SK-N-MC (cell line): ENCODE data around the gene GFOD1.

Experiments used
- DNase-seq: peaks from one replicate; pipeline ENCODE4 v3.0.0-alpha.2; 2011; ENCODE audit warnings: low read depth, low spot score
- H3K27ac ChIP-seq: fragments of 200-600 bp; sonication (generic); 2 replicates; pipeline ENCODE4 v1.5.1; 2016; ENCODE audit warnings: mixed run types
- H3K36me3 ChIP-seq: fragments of 200-600 bp; sonication (generic); 2 replicates; pipeline ENCODE4 v1.6.1; 2017; ENCODE audit warnings: antibody characterized with exemption, low read length, mixed read lengths; ENCODE audit not compliant: insufficient read depth
- H3K4me3 ChIP-seq: fragments of 200-600 bp; sonication (generic); 2 replicates; pipeline ENCODE4 v1.5.1; 2016
- H3K9ac ChIP-seq: fragments of 200-600 bp; sonication (generic); 2 replicates; pipeline ENCODE4 v1.8.0; 2017; ENCODE audit warnings: mixed run types, mixed read lengths; ENCODE audit not compliant: insufficient read length
- H3K9me3 ChIP-seq: fragments of 200-600 bp; sonication (generic); 2 replicates; pipeline ENCODE4 v1.6.1; 2017; ENCODE audit warnings: low read depth, mild to moderate bottlenecking, antibody characterized with exemption, low read length, moderate library complexity, mixed read lengths
- EZH2 ChIP-seq: fragments of 200-600 bp; sonication (generic); IDR thresholded peaks from one replicate; pipeline ENCODE4 v1.6.1; 2017; ENCODE audit warnings: antibody characterized with exemption
- FOXP2 ChIP-seq: optimal IDR thresholded peaks from 2 replicates; pipeline ENCODE3; 2011; ENCODE audit warnings: mild to moderate bottlenecking, moderate library complexity; ENCODE audit not compliant: insufficient read depth; ENCODE audit errors: extremely low read length, control extremely low read depth
- POLR2AphosphoS5 ChIP-seq: IDR thresholded peaks from 2 replicates; pipeline ENCODE4 v1.6.1; 2012; ENCODE audit warnings: mild to moderate bottlenecking, low read depth, low read length, borderline replicate concordance

Gene GFOD1

GRCh38 chr6:13405961-13406477 lies 81.4 kb downstream of the GFOD1 start:
- no peak for DNase-seq
- Histone ChIP-seq H3K9me3 (no peaks in the 10 kb centered on the region), H3K27ac (no peak overlapping the region), H3K4me3 (no peak overlapping the region), H3K36me3 (no peaks in the 10 kb centered on the region), H3K9ac (no peak overlapping the region)
- no peak for TF ChIP-seq EZH2
- no peak for TF ChIP-seq POLR2AphosphoS5
- no peak for TF ChIP-seq FOXP2

DNA sequence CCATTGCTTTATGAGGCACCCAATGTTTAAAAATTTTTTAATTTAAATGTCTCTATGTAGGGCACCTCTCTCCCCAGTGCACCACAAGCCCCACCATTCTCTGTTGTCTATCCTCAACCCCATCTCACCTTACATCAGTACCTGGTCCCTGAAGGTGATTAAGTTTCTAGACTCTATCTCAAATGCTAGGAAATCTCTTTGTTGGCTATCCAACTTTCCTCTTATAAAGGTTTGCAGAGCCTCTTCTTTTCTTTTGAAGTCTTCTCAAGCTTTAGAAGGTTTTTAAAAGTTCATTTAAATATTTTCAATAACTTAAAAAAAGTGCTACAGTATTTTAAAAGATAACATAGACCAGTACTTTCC lies 82.5 kb downstream of the GFOD1 start:
- Histone ChIP-seq H3K9me3 (no peaks in the 10 kb centered on the region), H3K27ac (no peak overlapping the region), H3K9ac (no peak overlapping the region), H3K36me3 (no peaks in the 10 kb centered on the region), H3K4me3 (no peak overlapping the region)
- DNase-seq = no peak
- no peak for TF ChIP-seq EZH2
- TF ChIP-seq FOXP2 = no peak
- TF ChIP-seq POLR2AphosphoS5 = no peak

DNA sequence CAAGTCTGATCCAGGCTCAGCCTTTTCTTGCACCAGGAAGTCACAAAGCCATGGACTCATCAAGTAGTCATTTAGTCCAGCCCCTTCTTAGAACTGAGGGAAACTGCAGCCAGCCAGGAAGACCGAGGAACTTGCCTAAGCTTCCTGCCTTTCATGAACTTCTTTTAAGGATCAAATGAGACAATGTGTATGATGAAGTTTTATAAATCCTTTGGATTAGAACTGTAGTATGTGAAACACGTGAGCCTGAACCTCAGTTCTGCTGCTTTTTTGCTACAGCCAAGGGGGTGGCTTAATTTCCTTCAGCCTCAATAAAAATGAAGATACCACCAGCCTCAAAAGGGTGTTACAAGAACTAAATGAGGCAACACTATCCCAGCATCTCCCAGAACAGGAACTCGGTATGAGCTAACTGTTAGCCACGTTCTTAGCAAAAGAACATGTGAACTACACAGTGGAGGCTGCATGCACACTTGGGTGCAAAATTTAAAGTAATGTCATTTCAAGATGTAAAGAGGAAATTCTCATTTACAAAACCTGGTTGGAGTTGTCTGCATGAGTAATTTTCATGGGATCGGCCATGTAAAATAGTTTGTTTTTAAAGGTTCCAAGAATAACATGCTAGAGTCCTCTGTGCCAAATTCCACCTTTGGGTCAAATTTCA lies 83.0 kb downstream of the GFOD1 start:
- H3K9me3 ChIP-seq = no peaks in the 10 kb centered on the region
- no peak overlapping the region for H3K9ac ChIP-seq
- TF ChIP-seq EZH2 = no peak
- TF ChIP-seq POLR2AphosphoS5 = no peak
- no peak for TF ChIP-seq FOXP2
- no peak overlapping the region for H3K27ac ChIP-seq
- no peak overlapping the region for H3K4me3 ChIP-seq
- DNase-seq = no peak
- no peaks in the 10 kb centered on the region for H3K36me3 ChIP-seq

- no peak for TF ChIP-seq EZH2
- TF ChIP-seq FOXP2 = no peak
- no peak for TF ChIP-seq POLR2AphosphoS5
- no peak for DNase-seq
- H3K4me3 ChIP-seq = no peak overlapping the region
- no peak overlapping the region for H3K27ac ChIP-seq
- H3K36me3 ChIP-seq = no peaks in the 10 kb centered on the region
- H3K9me3 ChIP-seq = no peaks in the 10 kb centered on the region
- no peak overlapping the region for H3K9ac ChIP-seq
Observed at GRCh38 chr6:13402711-13403110, 84.7 kb downstream of the GFOD1 start.

- no peak for DNase-seq
- H3K9me3 ChIP-seq = no peaks in the 10 kb centered on the region
- H3K9ac ChIP-seq = no peak overlapping the region
- H3K4me3 ChIP-seq = no peak overlapping the region
- TF ChIP-seq EZH2 (no peak), POLR2AphosphoS5 (no peak), FOXP2 (no peak)
- H3K27ac ChIP-seq = no peak overlapping the region
- no peaks in the 10 kb centered on the region for H3K36me3 ChIP-seq
Observed at GRCh38 chr6:13400772-13401171, 86.6 kb downstream of the GFOD1 start.

DNA sequence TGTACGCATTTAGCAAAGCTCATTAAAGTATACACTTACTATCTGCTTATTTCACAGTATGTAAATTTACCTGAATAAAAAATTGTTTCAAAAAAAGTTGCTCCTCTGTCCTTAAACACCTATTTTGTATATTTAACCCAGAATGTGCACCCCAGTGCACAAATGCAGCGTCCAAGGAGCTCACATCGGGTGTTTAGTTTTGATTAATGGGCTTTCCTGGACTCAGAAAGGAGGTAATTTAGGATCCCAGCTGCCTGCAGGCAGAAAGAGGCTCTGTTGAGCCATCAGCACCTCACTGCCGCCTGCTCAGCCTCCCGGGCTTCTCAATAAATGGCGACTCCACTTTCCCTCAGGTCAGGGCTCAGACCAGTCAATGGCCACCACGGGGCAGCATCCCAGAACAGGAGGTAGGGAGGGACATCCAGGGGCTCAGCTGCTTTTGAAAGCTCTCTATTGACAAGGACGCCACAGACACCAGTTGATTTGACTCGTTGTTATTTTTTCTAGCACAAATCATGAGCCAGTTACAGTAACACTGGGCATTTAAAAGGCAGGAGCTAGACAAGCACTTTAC lies 88.9 kb downstream of the GFOD1 start:
- DNase-seq = no peak
- no peaks in the 10 kb centered on the region for H3K36me3 ChIP-seq
- no peak overlapping the region for H3K27ac ChIP-seq
- no peak for TF ChIP-seq POLR2AphosphoS5
- TF ChIP-seq EZH2 = no peak
- no peak for TF ChIP-seq FOXP2
- H3K9ac ChIP-seq = no peak overlapping the region
- H3K9me3 ChIP-seq = no peaks in the 10 kb centered on the region
- no peak overlapping the region for H3K4me3 ChIP-seq

- Histone ChIP-seq H3K9me3 (no peaks in the 10 kb centered on the region), H3K36me3 (no peaks in the 10 kb centered on the region), H3K4me3 (no peak overlapping the region), H3K27ac (no peak overlapping the region), H3K9ac (no peak overlapping the region)
- DNase-seq = no peak
- no peak for TF ChIP-seq EZH2
- TF ChIP-seq POLR2AphosphoS5 = no peak
- TF ChIP-seq FOXP2 = no peak
Observed at GRCh38 chr6:13398069-13398381, 89.4 kb downstream of the GFOD1 start.

- no peaks in the 10 kb centered on the region for H3K36me3 ChIP-seq
- H3K9me3 ChIP-seq = no peaks in the 10 kb centered on the region
- no peak overlapping the region for H3K9ac ChIP-seq
- no peak overlapping the region for H3K4me3 ChIP-seq
- DNase-seq = no peak
- no peak overlapping the region for H3K27ac ChIP-seq
- TF ChIP-seq POLR2AphosphoS5 (no peak), FOXP2 (no peak), EZH2 (no peak)
Observed at GRCh38 chr6:13397359-13398068, 89.9 kb downstream of the GFOD1 start.

GRCh38 chr6:13396241-13396792 lies 91.1 kb downstream of the GFOD1 start:
- Histone ChIP-seq H3K27ac (no peak overlapping the region), H3K36me3 (no peaks in the 10 kb centered on the region), H3K9me3 (no peaks in the 10 kb centered on the region), H3K4me3 (no peak overlapping the region), H3K9ac (no peak overlapping the region)
- no peak for DNase-seq
- TF ChIP-seq FOXP2 (no peak), POLR2AphosphoS5 (no peak), EZH2 (no peak)
